Caco-2 (cell line): ENCODE results near the gene HOGA1. TPM values are rescaled to one million over a fixed set of nuclear protein-coding genes. Genes with fewer than 3 reads are reported as not detected.
A peak's percentile ranks its signal among the peaks of the same experiment; 100 is the strongest.

Experiments
- BruUV-seq: library from RNA; stranded (reverse); fragments of 400-500 nt; replicated peaks from 2 replicates; lab custom pipeline; 2021; lab: Mats Ljungman, UMichigan
- CTCF ChIA-PET: fragments of 300-600 bp; sonication (Branson Sonifier 250); formaldehyde crosslinking; loops from one replicate; lab custom pipeline; 2022; ENCODE audit warnings: antibody characterized with exemption; lab: Charles Lee
- POLR2A ChIA-PET: fragments of 300-600 bp; sonication (Branson Sonifier 250); formaldehyde crosslinking; loops from one replicate; lab custom pipeline; 2022; ENCODE audit warnings: antibody characterized with exemption; lab: Charles Lee
- DNase-seq, 2 experiments: peaks; one replicate each; pipeline versions ENCODE4 v3.0.0 to v3.0.0-alpha.2; 2020 to 2022
- H3K27me3 ChIP-seq: replicated peaks from 2 replicates; pipeline ENCODE4 v1.6.0; 2011; ENCODE audit warnings: low read length; ENCODE audit not compliant: control insufficient read depth, insufficient read depth
- H3K36me3 ChIP-seq: 2 replicates; pipeline ENCODE4 v1.5.1; 2011; ENCODE audit warnings: low read length; ENCODE audit not compliant: control insufficient read depth, insufficient read depth
- H3K4me1 ChIP-seq: fragments of 250-450 bp; sonication (Bioruptor Pico); 2 replicates; pipeline ENCODE4 v1.5.1; 2020; ENCODE audit warnings: mild to moderate bottlenecking
- H3K4me3 ChIP-seq: 2 replicates; pipeline ENCODE4 v1.5.1; 2011; ENCODE audit warnings: low read depth, mild to moderate bottlenecking, control low read depth, low read length
- H3K9me3 ChIP-seq: fragments of 250-450 bp; sonication (Bioruptor Pico); 2 replicates; pipeline ENCODE4 v1.5.1; 2020; ENCODE audit warnings: mild to moderate bottlenecking, moderate library complexity
- H3K27ac Mint-ChIP-seq: one replicate; pipeline ENCODE4 v1.8.0; 2022; ENCODE audit warnings: mixed read lengths; ENCODE audit not compliant: unreplicated experiment
- H3K27me3 Mint-ChIP-seq: one replicate; pipeline ENCODE4 v1.8.0; 2022; ENCODE audit warnings: mixed read lengths; ENCODE audit not compliant: insufficient read depth, unreplicated experiment
- H3K36me3 Mint-ChIP-seq: one replicate; pipeline ENCODE4 v1.8.0; 2022; ENCODE audit warnings: mild to moderate bottlenecking, mixed read lengths; ENCODE audit not compliant: insufficient read depth, unreplicated experiment
- H3K4me1 Mint-ChIP-seq: one replicate; pipeline ENCODE4 v1.8.0; 2022; ENCODE audit warnings: low read depth, mixed read lengths; ENCODE audit not compliant: unreplicated experiment
- H3K4me3 Mint-ChIP-seq: one replicate; pipeline ENCODE4 v1.8.0; 2022; ENCODE audit warnings: mild to moderate bottlenecking, moderate library complexity, mixed read lengths; ENCODE audit not compliant: unreplicated experiment
- H3K9me3 Mint-ChIP-seq: one replicate; pipeline ENCODE4 v1.8.0; 2022; ENCODE audit warnings: mixed read lengths; ENCODE audit not compliant: unreplicated experiment
- intact Hi-C: fragments of 100-400 bp; cut with micrococcal nuclease; formaldehyde crosslinking; loops from one replicate; pipeline ENCODE4 v1.10.0; 2022; ENCODE audit not compliant: unreplicated experiment
- total RNA-seq: library from RNA; stranded (reverse); gene quantifications from 2 replicates; pipeline ENCODE4 v1.2.3, GENCODE V29; 2022
- TF ChIP-seq, protein P1 (sequence below), 2 experiments: fragments of 200-600 bp in 1 of 2; IDR thresholded peaks; 1 replicate in 1 of 2; 2 replicates in 1 of 2; pipeline versions ENCODE4 v1.5.1 to v1.8.0; 2011 to 2022; ENCODE audit warnings: antibody characterized with exemption in 1 of 2, control low read depth in 1 of 2, inconsistent platforms in 1 of 2, low read depth in 1 of 2, low read length in 1 of 2, mild to moderate bottlenecking in 1 of 2, moderate library complexity in 1 of 2; ENCODE audit not compliant: insufficient read depth in 1 of 2, severe bottlenecking in 1 of 2, unreplicated experiment in 1 of 2

HOGA1 gene
- total RNA-seq, 1 experiment from 2014 or later, result 0.50 TPM

DNA sequence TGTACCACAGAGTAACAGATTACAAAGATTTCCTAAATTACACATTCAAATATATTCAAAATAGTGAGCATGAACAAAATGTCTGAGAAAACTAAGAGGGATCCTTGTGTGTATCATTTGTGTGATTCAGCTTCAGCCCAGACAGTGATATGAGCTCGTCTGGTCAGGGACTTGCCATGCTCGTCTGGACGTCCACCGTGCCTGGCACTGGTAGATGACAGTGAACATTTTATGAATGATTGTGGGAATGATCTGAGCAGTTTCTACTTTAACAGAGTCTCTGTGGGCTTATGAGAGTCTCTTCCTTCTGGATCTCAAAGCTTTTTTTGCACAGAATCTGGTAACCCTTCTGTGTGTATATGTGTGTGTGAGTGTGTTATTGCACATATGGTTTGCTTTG is 45.8 kb upstream of the HOGA1 start:
- H3K4me3 Mint-ChIP-seq, result no peak overlapping the region
- H3K9me3 Mint-ChIP-seq, result no peaks in the 10 kb centered on the region
- ChIA-PET CTCF (interaction anchor here (2.0 kb wide), 1 partner anchor 39 kb away, joined by 4 read pairs; the partner anchor contains the start of gene UBTD1), POLR2A (no interaction called here)
- H3K9me3 ChIP-seq, result no peaks in the 10 kb centered on the region
- peaks cover 29% of the 10 kb centered on the region for H3K4me1 ChIP-seq
- intact Hi-C loops, result no loop called here
- no peak overlapping the region for H3K4me3 ChIP-seq
- BruUV-seq, result no TSS peak
- peaks cover 6% of the 10 kb centered on the region for H3K36me3 Mint-ChIP-seq
- H3K27me3 ChIP-seq, result no peaks in the 10 kb centered on the region
- H3K4me1 Mint-ChIP-seq, result peaks cover 23% of the 10 kb centered on the region
- H3K27me3 Mint-ChIP-seq, result no peaks in the 10 kb centered on the region
- no peaks in the 10 kb centered on the region for H3K36me3 ChIP-seq
- TF ChIP-seq, protein P1, sequence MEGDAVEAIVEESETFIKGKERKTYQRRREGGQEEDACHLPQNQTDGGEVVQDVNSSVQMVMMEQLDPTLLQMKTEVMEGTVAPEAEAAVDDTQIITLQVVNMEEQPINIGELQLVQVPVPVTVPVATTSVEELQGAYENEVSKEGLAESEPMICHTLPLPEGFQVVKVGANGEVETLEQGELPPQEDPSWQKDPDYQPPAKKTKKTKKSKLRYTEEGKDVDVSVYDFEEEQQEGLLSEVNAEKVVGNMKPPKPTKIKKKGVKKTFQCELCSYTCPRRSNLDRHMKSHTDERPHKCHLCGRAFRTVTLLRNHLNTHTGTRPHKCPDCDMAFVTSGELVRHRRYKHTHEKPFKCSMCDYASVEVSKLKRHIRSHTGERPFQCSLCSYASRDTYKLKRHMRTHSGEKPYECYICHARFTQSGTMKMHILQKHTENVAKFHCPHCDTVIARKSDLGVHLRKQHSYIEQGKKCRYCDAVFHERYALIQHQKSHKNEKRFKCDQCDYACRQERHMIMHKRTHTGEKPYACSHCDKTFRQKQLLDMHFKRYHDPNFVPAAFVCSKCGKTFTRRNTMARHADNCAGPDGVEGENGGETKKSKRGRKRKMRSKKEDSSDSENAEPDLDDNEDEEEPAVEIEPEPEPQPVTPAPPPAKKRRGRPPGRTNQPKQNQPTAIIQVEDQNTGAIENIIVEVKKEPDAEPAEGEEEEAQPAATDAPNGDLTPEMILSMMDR (IDR thresholded peaks at IDR 0.05; ENCODE audit: insufficient read depth in 1 of 2, low read depth in 1 of 2, low read length in 1 of 2, severe bottlenecking in 1 of 2, unreplicated experiment in 1 of 2), result no peak
- no peak overlapping the region for H3K27ac Mint-ChIP-seq
- DNase-seq, result no peak

DNA sequence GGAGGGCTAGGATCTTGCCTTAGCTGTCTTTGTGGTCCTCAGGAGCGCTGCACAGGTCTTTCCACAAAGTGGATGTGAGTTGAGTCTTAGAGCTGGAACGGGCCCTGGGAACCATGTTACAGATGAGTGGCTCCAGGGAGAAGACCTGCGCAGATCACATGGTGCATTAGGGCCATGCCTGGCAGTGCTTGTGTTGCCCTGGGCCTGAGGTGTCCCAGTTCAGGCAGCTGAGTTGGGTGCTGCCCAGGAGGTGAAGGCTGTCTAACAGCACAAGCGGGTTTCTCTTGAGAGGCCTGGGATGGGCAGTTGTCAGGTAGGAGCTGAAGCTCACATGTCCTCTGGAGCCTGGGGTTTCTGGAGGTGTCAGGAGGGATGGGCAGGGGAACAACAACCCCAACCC is 45.4 kb upstream of the HOGA1 start:
- H3K36me3 ChIP-seq, result no peaks in the 10 kb centered on the region
- H3K9me3 Mint-ChIP-seq, result no peaks in the 10 kb centered on the region
- DNase-seq, result no peak
- H3K4me3 Mint-ChIP-seq, result no peak overlapping the region
- H3K4me1 ChIP-seq, result peaks cover 29% of the 10 kb centered on the region
- no peaks in the 10 kb centered on the region for H3K27me3 Mint-ChIP-seq
- TF ChIP-seq, protein P1 (IDR thresholded peaks at IDR 0.05; ENCODE audit: insufficient read depth in 1 of 2, low read depth in 1 of 2, low read length in 1 of 2, severe bottlenecking in 1 of 2, unreplicated experiment in 1 of 2), result no peak
- intact Hi-C loops, result no loop called here
- BruUV-seq, result no TSS peak
- POLR2A ChIA-PET, result no interaction called here
- H3K27ac Mint-ChIP-seq, result no peak overlapping the region
- H3K9me3 ChIP-seq, result no peaks in the 10 kb centered on the region
- CTCF ChIA-PET, result interaction anchor here (1.6 to 2.0 kb wide), 2 partner anchors 40 to 74 kb away, joined by 4 read pairs; partner anchors contain the start of gene UBTD1
- peaks cover 6% of the 10 kb centered on the region for H3K36me3 Mint-ChIP-seq
- H3K4me3 ChIP-seq, result no peak overlapping the region
- no peaks in the 10 kb centered on the region for H3K27me3 ChIP-seq
- H3K4me1 Mint-ChIP-seq, result peaks cover 25% of the 10 kb centered on the region

- DNase-seq, result peak; percentile 62 to 66
- H3K4me3 ChIP-seq, result no peak overlapping the region
- Mint-ChIP-seq H3K4me3 (no peak overlapping the region), H3K27ac (no peak overlapping the region), H3K27me3 (no peaks in the 10 kb centered on the region), H3K36me3 (peaks cover 6% of the 10 kb centered on the region), H3K9me3 (no peaks in the 10 kb centered on the region), H3K4me1 (peaks cover 25% of the 10 kb centered on the region)
- intact Hi-C loops, result no loop called here
- TF ChIP-seq, protein P1 (IDR thresholded peaks at IDR 0.05; ENCODE audit: insufficient read depth in 1 of 2, low read depth in 1 of 2, low read length in 1 of 2, severe bottlenecking in 1 of 2, unreplicated experiment in 1 of 2), result no peak
- no peaks in the 10 kb centered on the region for H3K36me3 ChIP-seq
- ChIA-PET POLR2A (no interaction called here), CTCF (interaction anchor here (0.7 to 2.0 kb wide), 3 partner anchors 14 to 73 kb away, joined by 3 to 4 read pairs (median 4); partner anchors contain the start of gene UBTD1)
- no peaks in the 10 kb centered on the region for H3K9me3 ChIP-seq
- peaks cover 29% of the 10 kb centered on the region for H3K4me1 ChIP-seq
- BruUV-seq, result no TSS peak
- H3K27me3 ChIP-seq, result no peaks in the 10 kb centered on the region
These were observed 44.5 kb upstream of the HOGA1 start for GRCh38 chr10:97539523-97540200.
